Tibial nerve (tissue), 3 donors: ENCODE measurements around the gene ADGRL3.

Experiments used
- POLR2A ChIP-seq, 2 donors: fragments of 450-650 bp; IDR thresholded peaks; one replicate each; pipeline ENCODE4 v1.6.1; 2017; ENCODE audit warnings: antibody characterized with exemption in 2 of 2, mild to moderate bottlenecking in 2 of 2, moderate library complexity in 2 of 2
- TF ChIP-seq, protein P1 (sequence below), 5 experiments: fragments of 200-600 bp in 3 of 5; fragments of 450-650 bp in 2 of 5; sonication (generic) in 3 of 5; IDR thresholded peaks; one replicate each; pipeline ENCODE4 v1.5.1; 2016 to 2019; ENCODE audit warnings: antibody characterized with exemption in 5 of 5, mild to moderate bottlenecking in 3 of 5, moderate library complexity in 2 of 5

DNA sequence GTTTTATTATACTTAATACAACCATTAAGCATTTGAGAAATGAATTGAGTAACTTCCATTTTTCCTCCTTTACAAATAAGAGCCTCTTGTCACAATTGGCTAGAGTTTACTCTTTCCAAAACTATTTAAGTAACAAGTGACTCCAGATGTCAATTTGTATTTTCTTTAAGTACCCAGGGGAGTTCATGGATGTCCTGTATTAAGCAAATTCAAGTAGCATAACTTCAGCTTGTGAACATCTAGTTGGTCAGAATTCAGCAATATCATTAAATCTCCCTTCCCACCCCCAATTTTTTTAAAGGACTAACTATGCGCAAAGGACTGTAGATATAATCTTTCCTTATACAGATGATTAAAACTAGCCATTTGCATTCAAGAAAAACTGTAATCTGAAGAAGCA, 1.4 kb upstream of the ADGRL3 start:
- TF ChIP-seq, protein P1, sequence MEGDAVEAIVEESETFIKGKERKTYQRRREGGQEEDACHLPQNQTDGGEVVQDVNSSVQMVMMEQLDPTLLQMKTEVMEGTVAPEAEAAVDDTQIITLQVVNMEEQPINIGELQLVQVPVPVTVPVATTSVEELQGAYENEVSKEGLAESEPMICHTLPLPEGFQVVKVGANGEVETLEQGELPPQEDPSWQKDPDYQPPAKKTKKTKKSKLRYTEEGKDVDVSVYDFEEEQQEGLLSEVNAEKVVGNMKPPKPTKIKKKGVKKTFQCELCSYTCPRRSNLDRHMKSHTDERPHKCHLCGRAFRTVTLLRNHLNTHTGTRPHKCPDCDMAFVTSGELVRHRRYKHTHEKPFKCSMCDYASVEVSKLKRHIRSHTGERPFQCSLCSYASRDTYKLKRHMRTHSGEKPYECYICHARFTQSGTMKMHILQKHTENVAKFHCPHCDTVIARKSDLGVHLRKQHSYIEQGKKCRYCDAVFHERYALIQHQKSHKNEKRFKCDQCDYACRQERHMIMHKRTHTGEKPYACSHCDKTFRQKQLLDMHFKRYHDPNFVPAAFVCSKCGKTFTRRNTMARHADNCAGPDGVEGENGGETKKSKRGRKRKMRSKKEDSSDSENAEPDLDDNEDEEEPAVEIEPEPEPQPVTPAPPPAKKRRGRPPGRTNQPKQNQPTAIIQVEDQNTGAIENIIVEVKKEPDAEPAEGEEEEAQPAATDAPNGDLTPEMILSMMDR (IDR thresholded peaks at IDR 0.05): no peak
- TF ChIP-seq POLR2A (IDR thresholded peaks at IDR 0.05): no peak
